Measurements from ENCODE around the gene PPP1R37.

GRCh38 chr19:45071969-45072790 lies 20.8 kb upstream of the PPP1R37 start:
- no peak for TF ChIP-seq SP1 (IDR thresholded peaks at IDR 0.05)
- no peak for TF ChIP-seq TAF1 (conservative IDR thresholded peaks at IDR 0.05)
- TF ChIP-seq, protein P1, sequence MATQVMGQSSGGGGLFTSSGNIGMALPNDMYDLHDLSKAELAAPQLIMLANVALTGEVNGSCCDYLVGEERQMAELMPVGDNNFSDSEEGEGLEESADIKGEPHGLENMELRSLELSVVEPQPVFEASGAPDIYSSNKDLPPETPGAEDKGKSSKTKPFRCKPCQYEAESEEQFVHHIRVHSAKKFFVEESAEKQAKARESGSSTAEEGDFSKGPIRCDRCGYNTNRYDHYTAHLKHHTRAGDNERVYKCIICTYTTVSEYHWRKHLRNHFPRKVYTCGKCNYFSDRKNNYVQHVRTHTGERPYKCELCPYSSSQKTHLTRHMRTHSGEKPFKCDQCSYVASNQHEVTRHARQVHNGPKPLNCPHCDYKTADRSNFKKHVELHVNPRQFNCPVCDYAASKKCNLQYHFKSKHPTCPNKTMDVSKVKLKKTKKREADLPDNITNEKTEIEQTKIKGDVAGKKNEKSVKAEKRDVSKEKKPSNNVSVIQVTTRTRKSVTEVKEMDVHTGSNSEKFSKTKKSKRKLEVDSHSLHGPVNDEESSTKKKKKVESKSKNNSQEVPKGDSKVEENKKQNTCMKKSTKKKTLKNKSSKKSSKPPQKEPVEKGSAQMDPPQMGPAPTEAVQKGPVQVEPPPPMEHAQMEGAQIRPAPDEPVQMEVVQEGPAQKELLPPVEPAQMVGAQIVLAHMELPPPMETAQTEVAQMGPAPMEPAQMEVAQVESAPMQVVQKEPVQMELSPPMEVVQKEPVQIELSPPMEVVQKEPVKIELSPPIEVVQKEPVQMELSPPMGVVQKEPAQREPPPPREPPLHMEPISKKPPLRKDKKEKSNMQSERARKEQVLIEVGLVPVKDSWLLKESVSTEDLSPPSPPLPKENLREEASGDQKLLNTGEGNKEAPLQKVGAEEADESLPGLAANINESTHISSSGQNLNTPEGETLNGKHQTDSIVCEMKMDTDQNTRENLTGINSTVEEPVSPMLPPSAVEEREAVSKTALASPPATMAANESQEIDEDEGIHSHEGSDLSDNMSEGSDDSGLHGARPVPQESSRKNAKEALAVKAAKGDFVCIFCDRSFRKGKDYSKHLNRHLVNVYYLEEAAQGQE (IDR thresholded peaks at IDR 0.05): no peak
- no peak for TF ChIP-seq EGR1 (IDR thresholded peaks at IDR 0.05; ENCODE audit: low read depth in 2 of 2)
- TF ChIP-seq, protein P2, sequence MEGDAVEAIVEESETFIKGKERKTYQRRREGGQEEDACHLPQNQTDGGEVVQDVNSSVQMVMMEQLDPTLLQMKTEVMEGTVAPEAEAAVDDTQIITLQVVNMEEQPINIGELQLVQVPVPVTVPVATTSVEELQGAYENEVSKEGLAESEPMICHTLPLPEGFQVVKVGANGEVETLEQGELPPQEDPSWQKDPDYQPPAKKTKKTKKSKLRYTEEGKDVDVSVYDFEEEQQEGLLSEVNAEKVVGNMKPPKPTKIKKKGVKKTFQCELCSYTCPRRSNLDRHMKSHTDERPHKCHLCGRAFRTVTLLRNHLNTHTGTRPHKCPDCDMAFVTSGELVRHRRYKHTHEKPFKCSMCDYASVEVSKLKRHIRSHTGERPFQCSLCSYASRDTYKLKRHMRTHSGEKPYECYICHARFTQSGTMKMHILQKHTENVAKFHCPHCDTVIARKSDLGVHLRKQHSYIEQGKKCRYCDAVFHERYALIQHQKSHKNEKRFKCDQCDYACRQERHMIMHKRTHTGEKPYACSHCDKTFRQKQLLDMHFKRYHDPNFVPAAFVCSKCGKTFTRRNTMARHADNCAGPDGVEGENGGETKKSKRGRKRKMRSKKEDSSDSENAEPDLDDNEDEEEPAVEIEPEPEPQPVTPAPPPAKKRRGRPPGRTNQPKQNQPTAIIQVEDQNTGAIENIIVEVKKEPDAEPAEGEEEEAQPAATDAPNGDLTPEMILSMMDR (IDR thresholded peaks at IDR 0.05; ENCODE audit: low read depth, low read length, missing input control): no peak
- TF ChIP-seq MAX (IDR thresholded peaks at IDR 0.05): no peak
- TF ChIP-seq RAD21 (IDR thresholded peaks at IDR 0.05): no peak
- TF ChIP-seq, protein P3, sequence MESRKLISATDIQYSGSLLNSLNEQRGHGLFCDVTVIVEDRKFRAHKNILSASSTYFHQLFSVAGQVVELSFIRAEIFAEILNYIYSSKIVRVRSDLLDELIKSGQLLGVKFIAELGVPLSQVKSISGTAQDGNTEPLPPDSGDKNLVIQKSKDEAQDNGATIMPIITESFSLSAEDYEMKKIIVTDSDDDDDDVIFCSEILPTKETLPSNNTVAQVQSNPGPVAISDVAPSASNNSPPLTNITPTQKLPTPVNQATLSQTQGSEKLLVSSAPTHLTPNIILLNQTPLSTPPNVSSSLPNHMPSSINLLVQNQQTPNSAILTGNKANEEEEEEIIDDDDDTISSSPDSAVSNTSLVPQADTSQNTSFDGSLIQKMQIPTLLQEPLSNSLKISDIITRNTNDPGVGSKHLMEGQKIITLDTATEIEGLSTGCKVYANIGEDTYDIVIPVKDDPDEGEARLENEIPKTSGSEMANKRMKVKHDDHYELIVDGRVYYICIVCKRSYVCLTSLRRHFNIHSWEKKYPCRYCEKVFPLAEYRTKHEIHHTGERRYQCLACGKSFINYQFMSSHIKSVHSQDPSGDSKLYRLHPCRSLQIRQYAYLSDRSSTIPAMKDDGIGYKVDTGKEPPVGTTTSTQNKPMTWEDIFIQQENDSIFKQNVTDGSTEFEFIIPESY (IDR thresholded peaks at IDR 0.05): no peak
- no peak for TF ChIP-seq NR2F2 (IDR thresholded peaks at IDR 0.05)
- TF ChIP-seq GABPA (IDR thresholded peaks at IDR 0.05 in 1 of 2, conservative IDR thresholded peaks at IDR 0.05 in 1 of 2): no peak
